DND-41 (cell line): ENCODE data around the gene CRTC3.
A peak's percentile ranks its signal among the peaks of the same experiment; 100 is the strongest.

Experiments
- ATAC-seq: fragments of 200-7000 bp; cut with Tn5 transposase; 3 replicates; pipeline ENCODE4 v1.9.1; 2021; ENCODE audit warnings: low read depth; ENCODE audit not compliant: insufficient read depth
- DNase-seq: peaks from one replicate; pipeline ENCODE4 v3.0.0-alpha.2; 2020
- H2AFZ ChIP-seq: 2 replicates; pipeline ENCODE4 v1.6.0; 2012; ENCODE audit warnings: low read depth, low read length
- H3K27ac ChIP-seq: 2 replicates; pipeline ENCODE4 v1.5.1; 2012; ENCODE audit warnings: low read length, inconsistent platforms
- H3K27me3 ChIP-seq: fragments of 200-600 bp; sonication (generic); 2 replicates; pipeline ENCODE4 v1.6.0; 2012; ENCODE audit warnings: low read length, mild to moderate bottlenecking, inconsistent platforms; ENCODE audit not compliant: insufficient read depth, poor library complexity
- H3K36me3 ChIP-seq: 2 replicates; pipeline ENCODE4 v1.5.1; 2012; ENCODE audit warnings: low read length, inconsistent platforms; ENCODE audit not compliant: insufficient read depth
- H3K4me1 ChIP-seq: 2 replicates; pipeline ENCODE4 v1.5.1; 2012; ENCODE audit warnings: mild to moderate bottlenecking, low read length; ENCODE audit not compliant: insufficient read depth
- H3K4me2 ChIP-seq: 2 replicates; pipeline ENCODE4 v1.6.0; 2012; ENCODE audit warnings: mild to moderate bottlenecking, moderate library complexity, low read length, inconsistent platforms; ENCODE audit not compliant: insufficient read depth
- H3K4me3 ChIP-seq, 2 experiments: fragments of 200-600 bp in 1 of 2; shearing (Covaris generic) in 1 of 2; 2 replicates each; pipeline ENCODE4 v1.5.1; 2012 to 2016; ENCODE audit warnings: inconsistent platforms in 2 of 2, low read length in 2 of 2, mild to moderate bottlenecking in 2 of 2, low read depth in 1 of 2, moderate library complexity in 1 of 2
- H3K79me2 ChIP-seq: 2 replicates; pipeline ENCODE4 v1.6.0; 2012; ENCODE audit warnings: low read length, inconsistent platforms; ENCODE audit not compliant: insufficient read depth
- H3K9ac ChIP-seq: 2 replicates; pipeline ENCODE4 v1.6.0; 2012; ENCODE audit warnings: low read depth, mild to moderate bottlenecking, inconsistent platforms, low read length, moderate library complexity
- H3K9me3 ChIP-seq: 2 replicates; pipeline ENCODE4 v1.5.1; 2012; ENCODE audit warnings: low read length, moderate library complexity, mild to moderate bottlenecking, inconsistent platforms; ENCODE audit not compliant: insufficient read depth, severe bottlenecking
- H4K20me1 ChIP-seq: 2 replicates; pipeline ENCODE4 v1.6.0; 2012; ENCODE audit warnings: low read length; ENCODE audit not compliant: insufficient read depth
- CTCF ChIP-seq: IDR thresholded peaks from 2 replicates; pipeline ENCODE4 v1.5.1; 2012; ENCODE audit warnings: borderline replicate concordance, low read length, moderate library complexity, mild to moderate bottlenecking; ENCODE audit not compliant: poor library complexity, severe bottlenecking; ENCODE audit errors: extremely low read depth
- EZH2 ChIP-seq: IDR thresholded peaks from 3 replicates; pipeline ENCODE4 v1.6.1; 2012; ENCODE audit warnings: borderline replicate concordance, low read depth, mild to moderate bottlenecking, moderate library complexity, low read length, inconsistent platforms; ENCODE audit not compliant: severe bottlenecking

Gene CRTC3

GRCh38 chr15:90572893-90573292, 43.2 kb downstream of the CRTC3 start:
- TF ChIP-seq EZH2 (no peak), CTCF (no peak)
- DNase-seq (no peak), ATAC-seq (no peak)
- H3K36me3 ChIP-seq, result no peaks in the 10 kb centered on the region
- H3K9me3 ChIP-seq, result no peaks in the 10 kb centered on the region
- H3K9ac ChIP-seq, result no peak overlapping the region
- peaks cover 27% of the 10 kb centered on the region for H3K4me1 ChIP-seq
- H3K27ac ChIP-seq, result peak overlapping the region; percentile 93
- H2AFZ ChIP-seq, result no peak overlapping the region
- H3K27me3 ChIP-seq, result no peaks in the 10 kb centered on the region
- no peaks in the 10 kb centered on the region for H4K20me1 ChIP-seq
- H3K4me3 ChIP-seq, result no peak overlapping the region
- no peak overlapping the region for H3K4me2 ChIP-seq
- H3K79me2 ChIP-seq, result peaks cover 25% of the 10 kb centered on the region

- Histone ChIP-seq H3K9ac (no peak overlapping the region), H3K4me1 (peaks cover 27% of the 10 kb centered on the region), H3K36me3 (no peaks in the 10 kb centered on the region), H3K79me2 (peaks cover 32% of the 10 kb centered on the region), H3K27ac (peak overlapping the region; percentile 50), H4K20me1 (no peaks in the 10 kb centered on the region; the same call in 1 of the 2 replicates), H3K4me3 (no peak overlapping the region), H3K4me2 (no peak overlapping the region), H3K27me3 (no peaks in the 10 kb centered on the region), H3K9me3 (no peaks in the 10 kb centered on the region), H2AFZ (no peak overlapping the region)
- no peak for DNase-seq
- no peak for ATAC-seq
- no peak for TF ChIP-seq CTCF
- TF ChIP-seq EZH2, result no peak
Observed at GRCh38 chr15:90576711-90577389, 47.1 kb downstream of the CRTC3 start.

GRCh38 chr15:90579213-90579612, 49.5 kb downstream of the CRTC3 start:
- Histone ChIP-seq H3K36me3 (no peaks in the 10 kb centered on the region), H3K9me3 (no peaks in the 10 kb centered on the region), H3K27me3 (no peaks in the 10 kb centered on the region), H4K20me1 (no peaks in the 10 kb centered on the region; the same call in 1 of the 2 replicates), H2AFZ (no peak overlapping the region), H3K79me2 (peaks cover 24% of the 10 kb centered on the region), H3K4me1 (peaks cover 12% of the 10 kb centered on the region), H3K4me2 (no peak overlapping the region), H3K4me3 (no peak overlapping the region), H3K27ac (no peak overlapping the region), H3K9ac (no peak overlapping the region)
- no peak for DNase-seq
- ATAC-seq, result no peak
- TF ChIP-seq CTCF (no peak), EZH2 (no peak)
